ENCODE measurements around the gene NELL1. TPM values are rescaled to one million over a fixed set of nuclear protein-coding genes. Genes with fewer than 3 reads are reported as not detected.

The NELL1 gene
- total and polyA plus RNA-seq, 2 experiments from 2014 or later: 2.1 to 7.7 TPM

GRCh38 chr11:21546703-21547102, 877.3 kb downstream of the NELL1 start:
- Histone ChIP-seq H3K4me3 (no peak overlapping the region), H3K27me3 (no peaks in the 10 kb centered on the region), H3K9me3 (ENCODE audit: low read depth) (no peaks in the 10 kb centered on the region), H3K27ac (no peak overlapping the region), H3K4me1 (ENCODE audit: low read depth) (no peaks in the 10 kb centered on the region), H3K36me3 (no peaks in the 10 kb centered on the region)
- no peak for DNase-seq (ENCODE audit: low read depth in 1 of 2, low spot score in 1 of 2)
- TF ChIP-seq CTCF (IDR thresholded peaks at IDR 0.05; ENCODE audit: low read depth, low read length): no peak

GRCh38 chr11:21552911-21553310, 883.5 kb downstream of the NELL1 start:
- Histone ChIP-seq H3K27me3 (no peaks in the 10 kb centered on the region), H3K4me1 (ENCODE audit: low read depth) (no peaks in the 10 kb centered on the region), H3K4me3 (no peak overlapping the region), H3K36me3 (no peaks in the 10 kb centered on the region), H3K9me3 (ENCODE audit: low read depth) (no peaks in the 10 kb centered on the region), H3K27ac (no peak overlapping the region)
- DNase-seq (ENCODE audit: low read depth in 1 of 2, low spot score in 1 of 2): no peak
- no peak for TF ChIP-seq CTCF (IDR thresholded peaks at IDR 0.05; ENCODE audit: low read depth, low read length)

- no peak for TF ChIP-seq CTCF (IDR thresholded peaks at IDR 0.05; ENCODE audit: low read depth, low read length)
- no peak for DNase-seq (ENCODE audit: low read depth in 1 of 2, low spot score in 1 of 2)
- Histone ChIP-seq H3K9me3 (ENCODE audit: low read depth) (no peaks in the 10 kb centered on the region), H3K36me3 (no peaks in the 10 kb centered on the region), H3K4me1 (ENCODE audit: low read depth) (no peaks in the 10 kb centered on the region), H3K27ac (no peak overlapping the region), H3K4me3 (no peak overlapping the region), H3K27me3 (no peaks in the 10 kb centered on the region)
Measured at GRCh38 chr11:21553795-21554194, 884.4 kb downstream of the NELL1 start.

GRCh38 chr11:21554284-21554683, 884.9 kb downstream of the NELL1 start:
- Histone ChIP-seq H3K4me1 (ENCODE audit: low read depth) (no peaks in the 10 kb centered on the region), H3K27me3 (no peaks in the 10 kb centered on the region), H3K4me3 (no peak overlapping the region), H3K36me3 (no peaks in the 10 kb centered on the region), H3K9me3 (ENCODE audit: low read depth) (no peaks in the 10 kb centered on the region), H3K27ac (no peak overlapping the region)
- TF ChIP-seq CTCF (IDR thresholded peaks at IDR 0.05; ENCODE audit: low read depth, low read length): no peak
- DNase-seq (ENCODE audit: low read depth in 1 of 2, low spot score in 1 of 2): no peak

GRCh38 chr11:21556926-21557325, 887.5 kb downstream of the NELL1 start:
- Histone ChIP-seq H3K9me3 (ENCODE audit: low read depth) (no peaks in the 10 kb centered on the region), H3K36me3 (no peaks in the 10 kb centered on the region), H3K27me3 (no peaks in the 10 kb centered on the region), H3K27ac (no peak overlapping the region), H3K4me1 (ENCODE audit: low read depth) (no peaks in the 10 kb centered on the region), H3K4me3 (no peak overlapping the region)
- TF ChIP-seq CTCF (IDR thresholded peaks at IDR 0.05; ENCODE audit: low read depth, low read length): no peak
- no peak for DNase-seq (ENCODE audit: low read depth in 1 of 2, low spot score in 1 of 2)

GRCh38 chr11:21560466-21560975, 891.1 kb downstream of the NELL1 start:
- Histone ChIP-seq H3K27ac (no peak overlapping the region), H3K27me3 (no peaks in the 10 kb centered on the region), H3K36me3 (no peaks in the 10 kb centered on the region), H3K4me1 (ENCODE audit: low read depth) (no peaks in the 10 kb centered on the region), H3K4me3 (no peak overlapping the region), H3K9me3 (ENCODE audit: low read depth) (no peaks in the 10 kb centered on the region)
- no peak for DNase-seq (ENCODE audit: low read depth in 1 of 2, low spot score in 1 of 2)
- TF ChIP-seq CTCF (IDR thresholded peaks at IDR 0.05; ENCODE audit: low read depth, low read length): no peak

Measured in cardiac muscle cell (in vitro differentiated cells and primary cell).